ENCODE results near the gene CTPS2.
A peak's percentile ranks its signal among the peaks of the same experiment; 100 is the strongest.

The CTPS2 gene

DNA sequence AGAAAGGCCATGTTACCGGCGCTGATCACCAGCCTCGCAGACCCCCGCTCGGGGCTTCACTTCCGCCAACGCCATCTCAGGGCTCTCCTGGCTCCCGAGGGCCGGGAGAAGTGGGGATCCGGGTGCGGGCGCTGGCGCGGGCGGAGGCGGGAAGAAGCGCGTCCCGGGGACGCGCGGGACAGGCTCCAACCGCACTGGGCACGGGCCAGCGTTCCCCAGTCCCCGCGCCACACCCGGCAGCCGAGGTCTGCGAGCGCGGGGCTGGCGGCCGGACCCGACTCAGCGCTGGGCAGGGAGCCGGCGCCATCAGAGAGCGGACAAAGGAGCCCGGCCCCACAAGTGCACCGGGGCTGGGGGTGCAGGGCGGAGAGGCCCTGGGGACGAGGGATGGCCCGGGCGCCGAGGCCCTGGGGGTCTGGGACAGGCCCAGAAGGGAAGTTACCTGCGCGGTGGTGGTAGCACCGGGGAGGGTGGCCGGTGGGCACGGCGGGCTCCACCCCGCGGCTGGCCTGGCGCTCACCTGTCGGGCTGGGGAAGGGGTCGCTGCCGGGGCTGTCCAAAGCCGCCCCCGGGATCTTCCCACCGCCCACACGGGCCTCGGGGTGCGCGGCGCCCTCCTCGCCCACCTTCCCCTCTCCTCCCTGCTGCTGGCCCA, 449 bp downstream of the CTPS2 start:
- no peak for DNase-seq

DNA sequence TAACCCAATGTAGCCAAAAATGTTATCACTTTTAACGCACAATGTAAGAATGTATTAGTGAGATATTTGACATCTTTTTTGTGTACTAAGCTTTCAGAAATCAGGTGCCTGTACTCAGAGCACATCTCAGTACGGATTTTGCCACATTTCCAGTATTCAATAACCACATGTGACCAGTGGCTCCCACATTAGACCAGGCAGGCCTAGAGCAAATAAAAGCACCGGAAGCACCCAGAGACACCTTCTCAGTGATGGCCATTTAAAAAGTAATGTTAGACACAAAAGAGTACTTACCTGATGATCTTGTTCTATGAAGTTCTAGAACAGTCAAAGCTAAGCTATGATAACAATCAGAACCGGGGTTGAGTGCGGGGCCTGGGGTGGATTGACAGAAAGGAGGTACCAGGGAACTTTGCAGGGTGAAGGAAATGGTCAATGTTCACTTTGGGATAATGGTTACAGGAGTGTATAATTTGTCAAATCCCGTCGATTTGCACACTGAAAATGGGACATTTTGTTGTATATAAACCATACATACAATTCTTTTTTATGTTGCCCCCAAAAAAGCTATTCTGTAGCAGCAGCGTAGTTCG, 1.2 kb downstream of the CTPS2 start:
- DNase-seq: no peak

DNA sequence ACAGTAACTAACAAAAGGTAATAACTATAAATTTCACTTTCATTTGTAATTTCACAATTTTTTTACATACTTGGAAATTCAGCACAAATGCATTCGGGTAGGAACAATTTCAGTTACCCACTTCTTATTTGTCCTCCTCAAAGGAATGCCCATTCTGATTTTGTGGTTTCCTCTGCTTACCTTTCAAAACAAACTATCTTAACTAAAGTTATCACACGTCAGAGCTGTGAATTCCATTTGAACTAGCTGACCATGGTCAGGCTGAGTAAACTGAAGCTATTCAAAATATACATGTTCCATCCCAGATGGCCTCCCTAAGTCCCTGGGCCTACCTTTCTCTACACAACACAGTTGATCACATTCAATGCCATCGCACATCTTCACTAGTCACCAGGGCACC, 4.5 kb downstream of the CTPS2 start:
- peak; percentile 4 for DNase-seq

DNA sequence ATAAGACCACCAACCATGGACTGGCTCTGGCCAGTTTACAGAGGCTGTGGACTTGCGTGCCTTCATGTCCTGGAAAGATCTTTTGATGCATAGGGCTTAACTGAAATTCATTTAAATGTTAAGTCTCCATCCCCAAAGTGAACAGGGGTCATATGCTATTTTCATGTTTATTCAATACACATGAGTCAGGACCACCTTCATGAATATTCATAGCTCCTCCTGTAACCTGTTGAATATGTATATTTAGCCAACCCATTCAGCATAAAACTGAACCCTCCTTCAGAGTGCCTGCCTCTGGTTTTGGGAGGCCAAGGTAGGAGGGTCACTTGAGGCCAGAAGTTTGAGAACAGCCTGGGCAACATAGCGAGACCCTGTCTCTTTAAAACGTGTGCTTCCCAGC, 7.1 kb downstream of the CTPS2 start:
- DNase-seq: no peak

DNA sequence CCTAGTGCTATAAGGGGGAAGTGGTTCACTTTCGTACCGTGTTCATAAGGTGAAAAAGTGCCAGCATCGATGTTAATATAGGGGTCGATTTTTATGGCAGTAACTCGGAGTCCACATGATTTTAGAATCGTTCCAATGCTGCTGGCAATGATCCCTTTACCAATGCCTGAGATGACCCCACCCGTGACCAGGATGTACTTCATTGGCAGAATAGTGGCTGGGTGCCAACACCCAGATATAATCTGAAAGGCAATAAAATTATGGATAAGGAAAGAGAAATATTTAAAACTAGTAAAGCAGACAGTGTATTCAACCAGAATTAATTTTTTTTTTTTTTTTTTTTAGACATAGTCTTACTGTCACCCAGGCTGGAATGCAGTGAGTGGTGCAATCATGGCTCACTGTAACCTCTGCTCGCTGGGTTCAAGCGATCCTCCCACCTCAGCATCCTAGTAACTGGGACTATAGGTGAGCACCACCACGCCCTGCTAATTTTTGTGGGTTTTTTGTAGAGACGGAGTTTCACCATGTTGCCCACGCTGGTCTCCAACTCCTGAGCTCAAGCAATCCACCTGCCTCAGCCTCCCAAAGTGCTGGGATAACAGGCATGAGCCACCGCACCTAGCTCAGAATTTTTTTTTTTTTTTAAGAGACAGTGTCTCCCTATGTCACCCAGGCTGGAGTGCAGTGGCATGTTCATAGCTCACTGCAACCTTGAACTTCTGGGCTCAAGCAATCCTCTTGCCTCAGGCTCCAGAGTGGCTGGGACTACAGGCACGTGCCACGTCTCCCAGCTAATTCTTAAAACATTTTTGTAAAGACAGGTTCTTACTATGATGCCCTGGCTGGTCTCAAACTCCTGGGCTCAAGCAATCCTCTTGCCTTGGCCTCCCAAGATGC, 9.5 kb downstream of the CTPS2 start:
- DNase-seq: no peak

DNA sequence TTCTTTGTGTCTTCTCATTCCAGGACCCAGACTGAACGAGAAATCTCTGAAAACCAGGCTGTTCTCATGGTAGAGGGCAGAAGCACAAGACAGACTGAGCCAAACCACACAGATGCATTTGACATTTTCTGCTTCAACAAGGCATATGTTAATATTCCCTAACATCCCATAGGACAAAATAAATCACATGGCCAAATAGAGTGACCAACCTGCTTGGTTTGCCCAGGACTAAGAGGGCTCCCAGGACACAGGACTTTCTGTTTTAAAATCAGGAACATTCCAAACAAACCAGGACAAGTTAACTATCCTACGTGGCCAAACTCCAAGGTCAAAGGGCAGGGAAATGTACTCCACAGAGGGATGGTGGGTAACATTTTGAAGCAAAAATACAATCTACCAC, 11.7 kb downstream of the CTPS2 start:
- DNase-seq: no peak

DNA sequence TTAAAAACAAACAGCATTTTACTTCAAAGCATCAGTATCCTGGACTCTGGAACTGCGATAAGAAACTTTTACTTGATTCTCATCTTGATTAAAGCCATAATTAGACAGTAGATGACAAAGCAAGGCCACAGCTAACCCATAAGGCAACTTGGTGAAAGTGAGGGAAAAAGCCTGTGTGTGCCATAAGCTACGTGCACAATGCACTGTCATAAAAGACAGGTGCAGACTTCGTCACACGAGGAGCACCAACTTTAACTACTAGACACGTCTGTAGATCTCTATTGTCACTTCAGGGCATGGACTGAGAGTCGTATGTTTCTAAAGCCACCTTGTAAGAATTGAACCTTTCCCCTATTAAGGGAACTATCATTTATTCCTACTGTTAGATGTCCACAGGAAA, 13.1 kb downstream of the CTPS2 start:
- no peak for DNase-seq

DNA sequence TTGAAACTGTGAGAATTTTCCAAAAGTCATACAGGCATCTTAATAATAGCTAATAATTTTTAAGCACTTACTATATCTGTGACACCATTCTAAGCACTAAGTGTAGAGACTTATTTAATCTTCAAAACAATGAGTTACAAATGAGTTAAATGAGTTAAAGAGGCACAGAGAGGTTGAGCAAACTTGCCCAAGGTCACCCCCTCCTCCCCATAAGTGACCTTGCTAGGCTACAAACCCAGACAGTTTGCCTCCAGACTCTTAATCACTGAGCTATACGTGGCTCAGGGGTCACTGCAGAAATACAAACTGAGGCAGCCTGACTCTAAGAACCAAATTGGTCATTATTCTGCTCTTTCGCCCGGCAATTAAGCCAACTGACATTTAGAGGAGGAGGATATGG, 15.5 kb downstream of the CTPS2 start:
- no peak for DNase-seq

DNA sequence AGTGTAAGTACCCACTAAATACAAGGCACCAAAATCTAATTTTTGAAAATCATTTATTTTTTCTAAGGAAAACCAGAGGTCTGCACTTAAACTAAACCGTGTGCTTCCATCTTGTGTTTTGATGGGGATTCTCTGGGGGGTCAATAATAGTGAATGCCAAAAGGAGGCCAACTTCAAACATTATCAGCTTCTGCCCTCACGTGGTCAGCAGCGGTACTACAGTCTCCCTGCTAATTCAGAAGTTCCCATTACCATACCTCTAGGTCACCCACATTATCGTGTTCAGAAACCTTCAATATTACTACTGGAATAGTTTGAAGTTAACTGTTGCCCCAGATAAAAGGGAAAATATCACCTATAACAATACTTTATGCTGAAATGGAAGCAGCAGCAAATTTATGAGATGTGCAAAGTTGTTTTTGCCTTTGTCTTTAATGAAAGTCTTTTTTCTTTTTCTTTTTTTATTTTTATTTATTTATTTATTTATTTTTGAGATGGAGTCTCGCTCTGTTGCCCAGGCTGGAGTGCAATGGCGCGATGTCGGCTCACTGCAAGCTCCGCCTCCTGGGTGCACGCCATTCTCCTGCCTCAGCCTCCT, 17.3 kb downstream of the CTPS2 start:
- peak; percentile 90 for DNase-seq

DNA sequence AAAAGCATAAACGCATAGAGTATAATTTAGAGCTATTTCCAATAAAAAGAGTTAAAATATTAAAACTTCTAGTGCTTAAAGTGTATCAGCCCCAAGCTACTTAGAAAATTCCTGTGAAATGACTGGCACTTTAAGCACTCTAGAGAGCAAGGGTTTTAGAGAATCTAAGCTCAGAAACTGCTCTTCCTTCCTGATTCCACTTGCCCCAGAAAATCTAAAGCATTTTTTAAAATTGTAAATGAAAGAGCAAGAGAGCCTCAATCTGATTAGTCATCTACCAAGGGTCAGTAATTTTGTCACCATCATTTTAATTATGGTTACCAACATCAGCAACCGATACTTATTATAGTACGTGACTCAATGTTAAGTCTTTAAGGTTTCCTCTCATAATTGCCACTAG, 25.0 kb downstream of the CTPS2 start:
- no peak for DNase-seq

DNA sequence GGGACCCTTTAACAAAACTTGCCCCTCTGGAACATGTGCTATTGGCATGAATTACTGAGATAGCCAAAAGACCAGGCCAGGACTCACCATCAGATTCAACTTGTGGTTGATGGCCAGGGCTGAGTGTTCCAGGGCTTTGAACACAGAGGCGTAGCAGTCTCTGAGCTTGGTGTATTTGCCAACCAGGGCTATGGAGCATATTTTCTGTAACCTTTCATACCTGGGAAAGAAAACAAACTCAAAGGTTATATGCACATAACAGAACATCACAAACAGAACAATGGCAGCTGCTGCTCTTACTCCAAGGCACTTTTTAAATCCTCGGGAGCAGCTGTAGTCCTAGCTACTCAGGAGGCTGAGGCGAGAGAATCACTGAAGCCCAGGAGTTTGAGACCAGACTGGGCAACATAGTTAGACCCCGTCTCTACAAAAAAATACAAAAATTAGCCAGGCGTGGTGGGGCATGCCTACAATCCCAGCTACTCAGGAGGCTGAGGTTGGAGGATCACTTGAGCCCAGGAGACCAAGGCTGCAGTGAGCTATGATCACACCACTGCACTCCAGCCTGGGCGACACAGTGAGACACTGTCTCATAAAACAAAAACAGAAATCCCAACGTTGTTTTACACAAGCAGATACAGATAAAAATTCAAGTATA, 29.3 kb downstream of the CTPS2 start:
- no peak for DNase-seq

DNA sequence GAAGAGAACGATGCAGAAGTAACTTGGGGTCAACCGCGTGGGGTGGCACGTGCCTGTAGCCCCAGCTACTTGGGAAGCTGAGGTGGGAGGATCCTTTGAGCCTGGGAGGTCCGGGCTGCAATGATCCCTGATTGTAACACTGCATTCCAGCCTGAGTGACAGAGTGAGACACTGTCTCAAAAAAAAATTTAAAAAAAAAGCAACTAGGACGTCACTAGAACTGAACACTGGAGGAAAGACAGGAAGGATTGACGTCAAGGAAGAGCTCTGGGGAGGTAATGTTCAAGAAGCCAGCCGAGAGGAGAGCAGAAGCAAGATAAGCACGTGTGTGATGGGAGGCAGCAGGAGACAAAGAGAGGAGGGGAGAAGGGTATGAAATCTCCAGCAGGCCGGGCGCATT, 33.8 kb downstream of the CTPS2 start:
- DNase-seq: no peak

DNA sequence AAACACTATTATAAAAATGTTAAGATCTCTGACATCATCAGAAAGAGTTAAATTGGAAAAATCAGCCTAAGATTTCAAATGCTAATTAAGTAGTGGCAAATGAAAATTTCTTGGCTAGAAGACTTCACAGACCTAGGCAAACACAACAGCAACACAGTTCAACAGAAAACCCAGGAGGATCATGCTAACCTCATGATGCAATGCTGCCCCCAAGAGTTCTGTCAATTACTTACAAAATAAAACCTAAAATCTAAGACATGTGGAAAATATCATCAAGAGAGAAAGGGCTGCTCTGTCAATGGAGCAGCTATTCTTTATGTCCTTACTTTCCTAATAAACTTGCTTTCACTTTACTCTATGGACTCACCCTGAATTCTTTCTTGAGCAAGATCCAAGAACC, 41.5 kb downstream of the CTPS2 start:
- DNase-seq: no peak

DNA sequence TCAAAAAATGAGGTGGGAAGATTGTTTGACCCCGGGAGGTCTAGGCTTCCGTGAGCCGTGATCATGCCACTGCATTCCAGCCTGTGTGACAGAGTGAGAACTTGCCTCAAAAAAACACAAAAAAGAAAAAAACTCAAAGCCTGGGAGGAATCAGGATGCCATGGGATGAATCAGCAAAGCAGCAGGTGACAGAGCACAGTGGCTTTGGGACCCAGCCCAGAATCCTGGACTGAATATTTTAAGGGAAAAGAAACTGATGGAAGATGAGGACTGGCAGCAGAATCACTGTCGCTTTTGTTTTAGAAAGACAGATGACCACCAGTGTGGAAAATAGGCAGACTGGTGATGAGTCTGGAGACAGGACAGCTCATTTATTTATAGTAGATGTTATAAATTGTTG, 45.9 kb downstream of the CTPS2 start:
- DNase-seq: no peak

DNA sequence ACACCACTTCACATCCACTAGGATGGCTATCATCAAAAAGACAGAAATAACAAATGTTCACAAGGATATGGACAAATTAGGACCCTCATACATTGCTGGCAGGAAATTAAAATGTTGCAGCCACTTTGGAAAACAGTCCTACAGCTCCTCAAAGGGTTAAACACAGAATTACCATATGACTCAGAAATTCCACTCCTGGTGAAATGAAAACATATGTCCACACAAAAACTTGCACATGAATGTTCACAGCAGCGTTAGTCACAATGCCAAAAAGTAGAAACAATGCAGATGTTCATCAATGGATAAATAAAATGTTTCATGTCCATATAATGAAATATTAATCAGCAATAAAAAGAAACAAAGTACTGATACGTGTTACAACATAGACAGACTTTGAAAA, 47.4 kb downstream of the CTPS2 start:
- DNase-seq: no peak

DNA sequence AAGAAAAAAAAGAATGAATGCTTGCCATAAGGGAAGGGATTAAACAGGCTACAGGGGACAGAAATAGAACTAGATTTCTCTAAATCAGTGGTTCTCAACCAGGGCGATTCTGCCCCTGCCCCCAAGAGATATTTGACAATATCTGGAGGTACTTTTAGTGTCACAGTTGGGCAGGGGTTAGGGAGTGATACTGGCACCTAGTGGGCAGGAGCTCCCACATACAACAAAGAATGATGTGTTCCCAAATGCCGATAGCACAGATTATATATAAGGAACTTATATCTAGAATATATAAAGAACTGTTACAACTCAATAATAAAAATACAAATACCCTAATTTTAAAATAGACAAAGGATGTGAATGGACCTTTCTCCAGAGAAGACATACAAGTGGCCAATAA, 47.8 kb downstream of the CTPS2 start:
- no peak for DNase-seq

DNA sequence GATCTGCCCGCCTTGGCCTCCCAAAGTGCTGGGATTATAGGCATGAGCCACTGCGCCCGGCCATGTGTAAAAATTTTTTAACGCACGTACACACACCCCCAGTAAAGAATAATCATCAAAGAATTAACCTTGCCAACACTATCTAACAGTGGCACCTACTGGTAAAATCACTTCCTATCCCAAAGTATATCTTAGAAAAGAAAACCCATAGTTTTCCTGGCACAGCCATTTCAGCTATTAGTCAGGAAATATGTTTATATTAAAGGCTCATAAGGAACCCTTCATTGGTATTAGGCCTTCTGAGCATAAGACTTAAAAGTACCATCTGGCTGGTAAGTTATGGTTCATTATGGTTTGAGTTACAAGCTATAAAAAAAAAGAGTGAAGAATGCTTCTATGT, 48.4 kb downstream of the CTPS2 start:
- DNase-seq: no peak

DNA sequence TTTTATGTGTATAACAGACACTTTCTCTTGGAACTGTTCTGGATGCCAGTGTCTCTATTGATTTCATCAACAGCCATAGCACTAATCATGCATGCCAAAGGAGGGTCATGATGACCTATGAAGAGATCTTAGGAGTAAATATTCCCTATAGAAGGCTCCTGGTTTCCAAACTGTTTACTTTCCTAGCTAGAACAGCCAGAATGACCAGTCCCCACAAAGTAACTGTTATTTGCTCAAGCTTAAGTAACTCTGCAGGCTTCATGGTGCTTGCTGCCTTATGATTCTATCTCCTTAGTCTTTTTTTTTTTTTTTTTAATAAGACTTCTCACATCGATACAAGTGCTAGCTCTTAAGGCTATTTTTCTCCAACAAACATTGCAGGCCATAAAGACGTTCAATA, 50.1 kb downstream of the CTPS2 start:
- DNase-seq: no peak

DNA sequence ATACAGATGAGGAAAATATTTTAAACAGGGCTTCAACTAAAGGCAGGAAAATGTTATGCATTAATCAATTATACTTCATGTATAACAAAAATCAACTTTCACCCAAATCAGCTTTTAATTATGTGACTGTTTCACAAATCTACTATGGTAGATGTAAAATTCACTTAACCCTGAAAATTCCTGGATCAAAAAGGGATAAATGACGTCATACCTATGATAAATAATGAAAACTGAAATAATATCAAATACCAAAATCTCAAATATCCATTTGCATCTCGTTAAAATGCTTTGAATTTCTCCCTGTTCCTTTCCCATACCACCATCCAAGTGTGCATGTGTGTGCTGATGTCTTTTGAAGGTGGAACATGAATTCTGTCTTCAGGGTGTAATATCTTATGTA, 51.0 kb downstream of the CTPS2 start:
- no peak for DNase-seq

DNA sequence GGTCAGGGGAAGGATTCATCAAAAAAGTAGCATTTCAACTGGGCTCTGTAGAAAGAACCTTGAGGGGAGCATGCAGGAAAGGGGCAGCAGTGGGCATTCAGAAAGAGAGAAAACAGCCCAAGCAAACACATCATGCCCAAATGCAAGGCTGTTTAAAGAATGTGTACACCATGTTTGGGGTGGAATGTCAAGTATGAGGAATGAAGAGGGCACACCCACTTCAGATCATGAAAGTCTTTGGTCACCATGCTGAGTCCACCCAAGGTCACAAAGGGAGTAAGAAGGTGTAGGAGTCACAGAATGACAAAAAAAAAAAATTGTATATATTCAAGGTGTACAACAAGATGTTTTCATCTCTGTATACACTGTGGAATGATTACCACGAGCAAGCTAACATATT, 53.1 kb downstream of the CTPS2 start:
- no peak for DNase-seq

DNA sequence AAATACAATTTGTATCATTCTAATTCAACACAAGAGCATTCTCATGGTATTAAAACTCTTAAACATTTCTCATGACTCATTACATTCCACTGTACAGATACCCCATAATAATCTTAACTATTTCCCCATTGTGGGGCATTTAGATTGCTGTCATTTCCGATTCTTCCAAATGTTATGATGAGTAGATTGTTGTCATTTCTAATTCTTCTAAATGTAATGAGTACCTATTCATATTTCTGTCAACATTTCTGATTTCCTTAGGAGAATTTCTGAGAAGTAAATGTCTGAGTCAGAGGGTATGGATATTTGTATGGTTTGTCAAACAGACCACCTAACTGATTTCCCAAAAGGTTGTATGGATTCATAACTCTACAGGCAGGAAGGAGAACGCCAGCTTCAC, 54.2 kb downstream of the CTPS2 start:
- no peak for DNase-seq

DNA sequence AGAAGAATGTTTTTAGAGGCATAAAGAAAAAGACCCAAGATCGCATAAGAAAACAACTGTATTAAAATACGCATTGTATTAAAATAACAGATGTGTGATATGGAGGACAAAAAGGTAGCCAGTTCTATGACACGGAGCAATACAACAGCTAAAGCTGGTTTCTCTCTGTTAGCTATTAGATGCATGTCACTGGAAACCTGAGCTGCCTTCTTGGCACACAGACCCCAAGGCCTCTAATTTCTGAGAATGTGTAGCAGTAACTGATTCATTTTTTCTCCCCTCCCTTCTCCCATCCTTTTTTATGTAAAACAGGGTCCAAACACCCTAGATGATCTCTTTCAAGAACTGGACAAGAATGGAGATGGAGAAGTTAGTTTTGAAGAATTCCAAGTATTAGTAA, 58.4 kb downstream of the CTPS2 start:
- DNase-seq: no peak

DNA sequence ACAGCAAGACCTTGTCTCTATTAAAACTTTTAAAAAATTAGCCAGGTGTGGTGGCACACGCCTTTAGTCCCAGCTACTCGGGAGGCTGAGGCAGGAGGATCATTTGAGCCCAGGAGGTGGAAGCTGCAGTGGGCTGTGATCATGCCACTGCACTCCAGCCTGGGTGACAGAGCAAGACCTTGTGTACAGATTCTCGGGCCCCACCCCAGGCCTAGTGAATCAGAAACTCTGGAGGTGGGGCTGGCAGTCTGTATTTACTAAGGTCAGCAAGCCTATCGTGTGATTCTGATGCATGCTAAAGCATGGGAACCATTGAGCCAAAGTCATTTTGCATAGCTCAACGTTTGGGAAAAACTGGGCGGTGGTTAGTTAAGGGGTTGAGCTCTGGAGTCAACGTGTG, 59.0 kb downstream of the CTPS2 start:
- DNase-seq: no peak
